Medulla oblongata (tissue), 1 donor: ENCODE data around the gene MYH9.
A peak's percentile ranks its signal among the peaks of the same experiment; 100 is the strongest.

ENCODE experiments used
- DNase-seq: peaks from one replicate; pipeline ENCODE4 v3.0.0-alpha.2; 2015; ENCODE audit errors: extremely low spot score

MYH9 gene

GRCh38 chr22:36331306-36331911 lies 56.4 kb downstream of the MYH9 start:
- DNase-seq: peak; percentile 82

- peak; percentile 30 for DNase-seq
Observed at GRCh38 chr22:36330655-36331305, 57.0 kb downstream of the MYH9 start.

DNA sequence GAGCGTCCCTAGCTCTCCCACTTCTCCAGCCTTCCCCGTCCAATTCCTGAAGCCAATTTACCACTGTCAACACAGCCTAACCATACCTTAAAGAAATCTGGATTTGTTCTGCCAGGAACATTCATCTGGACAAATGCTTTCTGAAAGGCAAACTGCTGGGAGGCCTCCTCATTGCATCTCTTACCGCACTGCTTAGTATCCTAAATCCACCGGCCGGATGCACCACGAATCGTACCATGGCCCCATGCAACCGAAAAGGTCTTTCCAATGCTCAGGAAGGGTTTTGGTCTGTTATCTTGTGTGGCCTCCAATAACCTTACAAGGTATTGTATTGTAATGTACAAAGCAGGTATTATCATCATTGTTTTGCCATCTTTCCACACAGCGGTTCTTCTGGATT lies 57.6 kb downstream of the MYH9 start:
- DNase-seq: no peak

- DNase-seq: no peak
Observed at GRCh38 chr22:36329254-36330078, 58.3 kb downstream of the MYH9 start.

DNA sequence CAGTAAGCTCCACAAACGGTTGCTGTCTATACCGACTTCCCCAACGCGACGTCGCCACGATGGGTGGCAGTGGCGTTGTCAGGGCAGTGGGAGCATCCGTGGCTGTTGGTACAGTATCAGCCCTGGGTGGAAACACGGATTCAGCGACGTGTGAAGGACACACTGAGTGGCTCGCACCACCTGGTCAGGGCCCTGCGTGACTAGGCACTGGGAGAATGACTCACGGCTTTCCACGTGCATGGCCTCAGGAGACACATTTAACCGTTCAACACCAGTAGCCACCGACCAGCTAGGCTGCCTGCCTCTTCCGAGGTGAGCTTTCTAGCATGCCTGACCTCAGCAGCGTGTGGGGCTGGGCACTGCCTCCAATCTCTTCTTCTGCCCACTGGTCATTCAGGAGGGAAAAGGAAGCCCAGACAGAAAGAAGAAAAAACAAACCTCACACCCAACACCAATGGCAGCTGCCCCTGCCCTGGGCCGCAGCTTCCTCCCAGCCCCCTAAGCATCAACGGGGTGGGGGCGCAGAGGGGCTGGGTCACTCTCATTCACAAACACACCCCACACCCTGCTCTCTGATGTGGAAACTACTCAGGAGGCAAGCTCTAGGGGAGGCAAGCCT lies 59.0 kb downstream of the MYH9 start:
- no peak for DNase-seq

- no peak for DNase-seq
Observed at GRCh38 chr22:36327922-36328551, 59.7 kb downstream of the MYH9 start.

GRCh38 chr22:36326178-36327161 lies 61.3 kb downstream of the MYH9 start:
- DNase-seq: no peak

DNA sequence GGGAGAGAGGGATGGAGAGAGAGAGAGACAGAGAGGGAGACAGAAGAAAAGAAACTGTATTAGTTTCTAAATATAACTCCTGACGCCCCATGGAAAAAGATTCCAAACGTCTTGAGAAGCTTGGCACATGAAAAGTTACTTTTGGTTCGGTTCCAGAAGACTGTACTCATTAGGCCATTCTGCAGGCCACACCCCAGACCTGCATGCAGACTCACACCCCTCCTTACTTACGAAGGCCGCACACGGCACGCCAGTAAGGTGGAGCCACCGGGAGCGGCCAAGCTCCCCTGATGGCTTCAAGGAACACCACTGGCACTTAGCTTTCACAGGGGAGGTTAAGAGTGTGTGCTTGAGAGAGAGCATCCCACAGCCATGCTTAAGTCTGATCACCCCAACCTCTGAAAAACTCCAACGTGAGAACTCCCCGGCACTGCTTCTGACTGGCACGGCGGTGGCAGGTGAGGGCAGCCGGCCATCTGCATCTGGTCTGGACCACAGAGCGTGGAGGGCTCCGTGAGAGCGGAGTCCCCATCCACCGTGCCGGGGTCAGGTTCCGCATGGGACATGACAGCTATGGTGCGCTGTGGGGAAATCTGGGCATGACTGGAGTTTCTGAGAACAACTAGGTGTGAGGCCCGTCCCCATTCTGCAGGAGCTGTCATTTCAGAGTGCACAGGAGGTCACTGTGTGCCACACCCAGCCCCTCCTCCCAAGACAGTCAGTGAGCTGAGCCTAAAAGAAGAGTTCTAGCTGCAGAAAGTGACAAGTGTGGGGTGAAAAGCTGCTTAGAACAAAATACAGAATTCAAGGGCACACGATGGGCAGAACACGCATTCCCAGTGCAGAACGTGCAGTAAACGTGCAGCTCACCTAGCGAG lies 62.4 kb downstream of the MYH9 start:
- DNase-seq: no peak

DNA sequence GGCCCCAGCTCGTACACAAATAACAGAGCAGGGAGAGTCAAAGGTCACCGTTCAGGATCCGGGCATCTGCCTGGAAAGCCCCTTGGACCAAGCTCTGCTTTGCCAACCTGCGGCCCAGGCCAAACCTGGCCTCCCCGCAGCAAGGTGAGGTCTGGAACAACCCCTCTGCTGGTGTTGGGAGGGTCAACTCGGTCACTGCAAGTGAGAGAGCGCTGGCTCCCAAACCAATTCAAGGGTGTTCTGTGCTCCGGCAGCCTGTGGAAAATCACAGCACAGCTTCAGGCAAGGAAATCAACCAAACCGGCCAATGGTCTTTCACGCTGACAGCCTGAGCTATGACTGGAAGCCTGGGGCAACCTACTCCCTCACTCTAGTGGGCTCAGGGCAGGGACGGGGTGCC lies 63.4 kb downstream of the MYH9 start:
- no peak for DNase-seq

GRCh38 chr22:36323855-36324331 lies 63.9 kb downstream of the MYH9 start:
- no peak for DNase-seq

- peak; percentile 83 for DNase-seq
Observed at GRCh38 chr22:36323182-36323854, 64.4 kb downstream of the MYH9 start.

DNA sequence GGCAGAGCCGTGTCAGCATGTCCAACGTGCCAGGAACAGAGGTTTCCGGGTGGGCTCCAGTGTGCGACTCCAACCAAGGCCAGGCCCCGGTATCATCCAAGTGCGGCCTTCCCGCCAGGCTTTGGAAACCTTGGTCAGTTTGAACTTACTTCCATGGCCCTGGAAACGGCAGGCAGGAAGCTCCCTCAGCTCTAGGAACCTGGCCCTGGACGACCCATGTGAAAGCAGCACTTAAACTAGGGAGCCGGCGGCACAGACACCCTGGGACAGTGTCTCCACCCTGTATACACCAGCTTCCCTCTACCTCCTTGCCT lies 65.2 kb downstream of the MYH9 start:
- DNase-seq: no peak

GRCh38 chr22:36321797-36322601 lies 65.8 kb downstream of the MYH9 start:
- no peak for DNase-seq

DNA sequence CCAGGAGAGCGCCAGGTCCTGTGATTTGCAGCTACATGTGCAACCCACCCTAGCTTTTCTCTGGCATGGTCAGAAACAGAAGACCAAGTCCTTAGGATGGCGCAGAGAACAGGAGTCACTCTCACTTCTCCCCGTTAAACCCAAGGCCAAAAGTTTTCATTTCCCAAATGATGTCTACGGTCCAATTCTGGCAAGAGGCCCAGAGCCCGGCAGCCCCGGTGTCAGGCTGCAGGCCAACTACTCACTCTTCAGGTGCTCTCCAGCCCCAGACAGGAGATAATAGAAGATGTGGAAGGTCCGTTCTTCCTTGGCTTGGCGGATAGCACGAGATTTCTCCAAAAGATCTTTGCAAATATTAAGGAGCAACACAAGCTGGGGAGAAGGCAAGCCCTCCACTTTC lies 67.2 kb downstream of the MYH9 start:
- DNase-seq: no peak

- DNase-seq: no peak
Observed at GRCh38 chr22:36319595-36320497, 67.9 kb downstream of the MYH9 start.

- DNase-seq: no peak
Observed at GRCh38 chr22:36318442-36318841, 69.3 kb downstream of the MYH9 start.

DNA sequence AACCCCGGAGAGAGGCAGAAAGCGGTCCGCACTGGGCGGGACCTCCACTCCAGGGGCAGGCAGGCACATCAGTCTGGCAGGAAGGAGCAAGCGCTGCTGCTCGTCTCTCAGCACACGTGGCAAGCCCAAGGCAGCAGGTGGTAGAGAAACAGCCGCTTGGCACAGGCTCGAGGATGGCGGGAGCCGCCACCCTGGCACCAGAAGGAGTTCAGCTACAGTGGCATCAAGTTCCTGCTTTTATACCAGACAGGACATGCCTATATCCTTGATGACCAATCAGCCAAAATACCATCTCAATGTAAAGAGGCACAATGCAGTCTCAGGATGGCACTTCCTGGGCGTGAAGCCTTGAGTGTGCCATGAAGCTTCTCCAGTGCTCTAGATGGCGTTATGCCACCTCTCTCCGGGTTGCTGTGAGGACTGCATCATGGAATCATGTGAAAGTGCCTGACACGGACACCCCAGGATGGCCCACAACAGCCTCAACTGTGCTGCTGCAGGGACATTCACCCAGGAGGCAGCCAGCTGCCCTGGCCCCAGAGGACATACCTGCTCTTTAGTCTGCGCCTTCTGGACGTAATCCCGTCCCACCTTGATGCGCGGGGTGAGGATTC lies 70.0 kb downstream of the MYH9 start:
- DNase-seq: no peak
